Tibial nerve (tissue), 4 donors: ENCODE measurements around the gene ELK3.

Experiments used
- CTCF ChIP-seq, 5 experiments: fragments of 200-600 bp in 3 of 5; fragments of 450-650 bp in 2 of 5; sonication (generic) in 3 of 5; IDR thresholded peaks; one replicate each; pipeline ENCODE4 v1.5.1; 2016 to 2019; ENCODE audit warnings: antibody characterized with exemption in 5 of 5, mild to moderate bottlenecking in 3 of 5, moderate library complexity in 2 of 5
- EP300 ChIP-seq, 2 donors: sonication (generic); formaldehyde crosslinking; IDR thresholded peaks; one replicate each; pipeline ENCODE4 v1.6.1; 2017; ENCODE audit warnings: antibody characterized with exemption in 2 of 2, mild to moderate bottlenecking in 1 of 2
- POLR2A ChIP-seq, 2 donors: fragments of 450-650 bp; IDR thresholded peaks; one replicate each; pipeline ENCODE4 v1.6.1; 2017; ENCODE audit warnings: antibody characterized with exemption in 2 of 2, mild to moderate bottlenecking in 2 of 2, moderate library complexity in 2 of 2

GRCh38 chr12:96237465-96238077 lies 43.4 kb downstream of the ELK3 start:
- no peak for TF ChIP-seq CTCF (IDR thresholded peaks at IDR 0.05)
- TF ChIP-seq POLR2A (IDR thresholded peaks at IDR 0.05): no peak
- peak in 1 of 2 donors; percentile 84 for TF ChIP-seq EP300 (IDR thresholded peaks at IDR 0.05)
